ENCODE results near the gene TXNDC2. TPM values are rescaled to one million over a fixed set of nuclear protein-coding genes. Genes with fewer than 3 reads are reported as not detected.

Gene TXNDC2
- total RNA-seq, 1 donor from 2014 or later = not detected

- Mint-ChIP-seq H3K27ac (ENCODE audit: unreplicated experiment) (no peak overlapping the region), H3K9me3 (ENCODE audit: unreplicated experiment) (no peaks in the 10 kb centered on the region), H3K36me3 (ENCODE audit: unreplicated experiment) (no peaks in the 10 kb centered on the region), H3K4me3 (ENCODE audit: unreplicated experiment) (no peak overlapping the region), H3K4me1 (ENCODE audit: low read depth, unreplicated experiment) (peaks cover 26% of the 10 kb centered on the region), H3K27me3 (ENCODE audit: unreplicated experiment) (no peaks in the 10 kb centered on the region)
- TF ChIP-seq, protein P1, sequence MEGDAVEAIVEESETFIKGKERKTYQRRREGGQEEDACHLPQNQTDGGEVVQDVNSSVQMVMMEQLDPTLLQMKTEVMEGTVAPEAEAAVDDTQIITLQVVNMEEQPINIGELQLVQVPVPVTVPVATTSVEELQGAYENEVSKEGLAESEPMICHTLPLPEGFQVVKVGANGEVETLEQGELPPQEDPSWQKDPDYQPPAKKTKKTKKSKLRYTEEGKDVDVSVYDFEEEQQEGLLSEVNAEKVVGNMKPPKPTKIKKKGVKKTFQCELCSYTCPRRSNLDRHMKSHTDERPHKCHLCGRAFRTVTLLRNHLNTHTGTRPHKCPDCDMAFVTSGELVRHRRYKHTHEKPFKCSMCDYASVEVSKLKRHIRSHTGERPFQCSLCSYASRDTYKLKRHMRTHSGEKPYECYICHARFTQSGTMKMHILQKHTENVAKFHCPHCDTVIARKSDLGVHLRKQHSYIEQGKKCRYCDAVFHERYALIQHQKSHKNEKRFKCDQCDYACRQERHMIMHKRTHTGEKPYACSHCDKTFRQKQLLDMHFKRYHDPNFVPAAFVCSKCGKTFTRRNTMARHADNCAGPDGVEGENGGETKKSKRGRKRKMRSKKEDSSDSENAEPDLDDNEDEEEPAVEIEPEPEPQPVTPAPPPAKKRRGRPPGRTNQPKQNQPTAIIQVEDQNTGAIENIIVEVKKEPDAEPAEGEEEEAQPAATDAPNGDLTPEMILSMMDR (IDR thresholded peaks at IDR 0.05; ENCODE audit: partially characterized antibody, unreplicated experiment) = no peak
- no peak for DNase-seq
These were observed 39.6 kb downstream of the TXNDC2 start for GRCh38 chr18:9925369-9925768.

- no peaks in the 10 kb centered on the region for H3K27me3 Mint-ChIP-seq (ENCODE audit: unreplicated experiment)
- peaks cover 27% of the 10 kb centered on the region for H3K4me1 Mint-ChIP-seq (ENCODE audit: low read depth, unreplicated experiment)
- no peak overlapping the region for H3K4me3 Mint-ChIP-seq (ENCODE audit: unreplicated experiment)
- H3K27ac Mint-ChIP-seq (ENCODE audit: unreplicated experiment) = no peak overlapping the region
- no peak for DNase-seq
- TF ChIP-seq, protein P1 (IDR thresholded peaks at IDR 0.05; ENCODE audit: partially characterized antibody, unreplicated experiment) = no peak
- H3K36me3 Mint-ChIP-seq (ENCODE audit: unreplicated experiment) = no peaks in the 10 kb centered on the region
- H3K9me3 Mint-ChIP-seq (ENCODE audit: unreplicated experiment) = no peaks in the 10 kb centered on the region
These were observed 40.0 kb downstream of the TXNDC2 start for GRCh38 chr18:9925795-9926194.

GRCh38 chr18:9926223-9926894, 40.6 kb downstream of the TXNDC2 start:
- Mint-ChIP-seq H3K4me1 (ENCODE audit: low read depth, unreplicated experiment) (peaks cover 31% of the 10 kb centered on the region), H3K9me3 (ENCODE audit: unreplicated experiment) (no peaks in the 10 kb centered on the region), H3K36me3 (ENCODE audit: unreplicated experiment) (no peaks in the 10 kb centered on the region), H3K27me3 (ENCODE audit: unreplicated experiment) (no peaks in the 10 kb centered on the region), H3K27ac (ENCODE audit: unreplicated experiment) (no peak overlapping the region), H3K4me3 (ENCODE audit: unreplicated experiment) (no peak overlapping the region)
- DNase-seq = no peak
- TF ChIP-seq, protein P1 (IDR thresholded peaks at IDR 0.05; ENCODE audit: partially characterized antibody, unreplicated experiment) = no peak

DNA sequence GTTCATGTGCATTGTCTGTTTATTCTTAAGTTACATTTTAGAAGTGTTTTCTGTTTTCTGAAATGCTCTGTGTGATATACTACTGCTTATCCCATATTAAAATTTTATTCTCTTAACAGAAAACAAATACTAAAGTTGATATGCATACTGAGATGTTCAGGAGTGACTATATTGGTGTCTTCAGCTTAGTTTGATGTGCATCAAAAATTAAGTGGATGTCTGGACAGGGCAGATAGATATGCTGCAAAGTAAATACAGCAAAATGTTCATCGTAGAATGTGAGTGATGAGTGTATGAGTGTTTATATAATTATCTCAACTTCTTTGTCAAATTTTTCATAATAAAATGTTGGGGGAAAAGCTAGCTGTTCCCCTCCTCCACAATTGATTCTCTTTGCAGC, 41.2 kb downstream of the TXNDC2 start:
- H3K4me3 Mint-ChIP-seq (ENCODE audit: unreplicated experiment) = no peak overlapping the region
- TF ChIP-seq, protein P1 (IDR thresholded peaks at IDR 0.05; ENCODE audit: partially characterized antibody, unreplicated experiment) = no peak

GRCh38 chr18:9927392-9928063, 41.8 kb downstream of the TXNDC2 start:
- TF ChIP-seq, protein P1 (IDR thresholded peaks at IDR 0.05; ENCODE audit: partially characterized antibody, unreplicated experiment) = no peak
- Mint-ChIP-seq H3K9me3 (ENCODE audit: unreplicated experiment) (no peaks in the 10 kb centered on the region), H3K4me3 (ENCODE audit: unreplicated experiment) (no peak overlapping the region), H3K27ac (ENCODE audit: unreplicated experiment) (no peak overlapping the region), H3K27me3 (ENCODE audit: unreplicated experiment) (no peaks in the 10 kb centered on the region), H3K36me3 (ENCODE audit: unreplicated experiment) (no peaks in the 10 kb centered on the region), H3K4me1 (ENCODE audit: low read depth, unreplicated experiment) (peaks cover 33% of the 10 kb centered on the region)
- DNase-seq = no peak

More for the DNA sequence above, 41.2 kb downstream of the TXNDC2 start:
- H3K36me3 Mint-ChIP-seq (ENCODE audit: unreplicated experiment) = no peaks in the 10 kb centered on the region
- H3K27ac Mint-ChIP-seq (ENCODE audit: unreplicated experiment) = no peak overlapping the region
- H3K9me3 Mint-ChIP-seq (ENCODE audit: unreplicated experiment) = no peaks in the 10 kb centered on the region
- H3K27me3 Mint-ChIP-seq (ENCODE audit: unreplicated experiment) = no peaks in the 10 kb centered on the region
- no peak for DNase-seq
- peaks cover 34% of the 10 kb centered on the region for H3K4me1 Mint-ChIP-seq (ENCODE audit: low read depth, unreplicated experiment)

All from glutamatergic neuron (in vitro differentiated cells).